Testis (tissue), 2 donors: ENCODE results near the gene SLC22A16.

Experiments used
- POLR2A ChIP-seq: fragments of 450-650 bp; IDR thresholded peaks from one replicate; pipeline ENCODE4 v1.6.1; 2017; ENCODE audit warnings: antibody characterized with exemption, mild to moderate bottlenecking, moderate library complexity
- TF ChIP-seq, protein P1 (sequence below), 3 experiments: fragments of 450-650 bp in 2 of 3; fragments of 200-600 bp in 1 of 3; sonication (generic) in 1 of 3; IDR thresholded peaks; one replicate each; pipeline ENCODE4 v1.5.1; 2016 to 2019; ENCODE audit warnings: antibody characterized with exemption in 3 of 3, mild to moderate bottlenecking in 2 of 3, moderate library complexity in 1 of 3

GRCh38 chr6:110474500-110474899 lies 1.9 kb downstream of the SLC22A16 start:
- TF ChIP-seq, protein P1, sequence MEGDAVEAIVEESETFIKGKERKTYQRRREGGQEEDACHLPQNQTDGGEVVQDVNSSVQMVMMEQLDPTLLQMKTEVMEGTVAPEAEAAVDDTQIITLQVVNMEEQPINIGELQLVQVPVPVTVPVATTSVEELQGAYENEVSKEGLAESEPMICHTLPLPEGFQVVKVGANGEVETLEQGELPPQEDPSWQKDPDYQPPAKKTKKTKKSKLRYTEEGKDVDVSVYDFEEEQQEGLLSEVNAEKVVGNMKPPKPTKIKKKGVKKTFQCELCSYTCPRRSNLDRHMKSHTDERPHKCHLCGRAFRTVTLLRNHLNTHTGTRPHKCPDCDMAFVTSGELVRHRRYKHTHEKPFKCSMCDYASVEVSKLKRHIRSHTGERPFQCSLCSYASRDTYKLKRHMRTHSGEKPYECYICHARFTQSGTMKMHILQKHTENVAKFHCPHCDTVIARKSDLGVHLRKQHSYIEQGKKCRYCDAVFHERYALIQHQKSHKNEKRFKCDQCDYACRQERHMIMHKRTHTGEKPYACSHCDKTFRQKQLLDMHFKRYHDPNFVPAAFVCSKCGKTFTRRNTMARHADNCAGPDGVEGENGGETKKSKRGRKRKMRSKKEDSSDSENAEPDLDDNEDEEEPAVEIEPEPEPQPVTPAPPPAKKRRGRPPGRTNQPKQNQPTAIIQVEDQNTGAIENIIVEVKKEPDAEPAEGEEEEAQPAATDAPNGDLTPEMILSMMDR (IDR thresholded peaks at IDR 0.05), result no peak
- TF ChIP-seq POLR2A, result no peak
